GM21825 (cell line): ENCODE data around the gene TAC4.

Experiments used
- ATAC-seq: cut with Tn5 transposase; IDR thresholded peaks from one replicate; pipeline ENCODE4 v1.9.1; 2021; ENCODE audit warnings: mild to moderate bottlenecking, moderate library complexity; ENCODE audit not compliant: unreplicated experiment

The TAC4 gene

GRCh38 chr17:49815761-49816281 lies 32.0 kb downstream of the TAC4 start:
- ATAC-seq, result no peak

- no peak for ATAC-seq
These were observed 32.9 kb downstream of the TAC4 start for GRCh38 chr17:49814781-49815529.

- no peak for ATAC-seq
These were observed 38.8 kb downstream of the TAC4 start for GRCh38 chr17:49809056-49809455.

- ATAC-seq, result no peak
These were observed 49.1 kb downstream of the TAC4 start for GRCh38 chr17:49798738-49799137.

GRCh38 chr17:49798182-49798581 lies 49.7 kb downstream of the TAC4 start:
- ATAC-seq, result no peak

GRCh38 chr17:49795372-49795771 lies 52.5 kb downstream of the TAC4 start:
- ATAC-seq, result no peak

- ATAC-seq, result no peak
These were observed 54.6 kb downstream of the TAC4 start for GRCh38 chr17:49793309-49793708.

- ATAC-seq, result no peak
These were observed 58.7 kb downstream of the TAC4 start for GRCh38 chr17:49789243-49789578.

- peak; percentile 83 for ATAC-seq
These were observed 59.2 kb downstream of the TAC4 start, which contains the start of gene KAT7 for GRCh38 chr17:49788478-49789242. KAT7 (plus strand) TSS chr17:49788681; CDS start chr17:49788835, 154 bp downstream.
